Left lobe of liver (tissue), 2 donors: ENCODE data around the gene ADARB2. TPM values are rescaled to one million over a fixed set of nuclear protein-coding genes. Genes with fewer than 3 reads are reported as not detected.
"Not testable (repeated sequence)": the region's sequence is repeated elsewhere in the genome, so short reads cannot be mapped to it uniquely, and the experiment has no call there.

Source experiments
- ATAC-seq: fragments of 200-7000 bp; cut with Tn5 transposase; one replicate; pipeline ENCODE4 v1.9.1; 2020; ENCODE audit warnings: mild to moderate bottlenecking, moderate library complexity
- DNase-seq: peaks from one replicate; pipeline ENCODE4 v3.0.0-alpha.2; 2020; ENCODE audit warnings: low spot score
- total RNA-seq: library from RNA; stranded (reverse); gene quantifications from one replicate; pipeline ENCODE4 v1.2.1, GENCODE V29; 2021
- donor health status: DM: no; HTN: no; CAD: no; lungs with moderate emphysema.
- donor health status: DM: no; HTN: yes; CAD: no.

Gene ADARB2
- total RNA-seq, 1 donor from 2014 or later = 0.81 TPM

DNA sequence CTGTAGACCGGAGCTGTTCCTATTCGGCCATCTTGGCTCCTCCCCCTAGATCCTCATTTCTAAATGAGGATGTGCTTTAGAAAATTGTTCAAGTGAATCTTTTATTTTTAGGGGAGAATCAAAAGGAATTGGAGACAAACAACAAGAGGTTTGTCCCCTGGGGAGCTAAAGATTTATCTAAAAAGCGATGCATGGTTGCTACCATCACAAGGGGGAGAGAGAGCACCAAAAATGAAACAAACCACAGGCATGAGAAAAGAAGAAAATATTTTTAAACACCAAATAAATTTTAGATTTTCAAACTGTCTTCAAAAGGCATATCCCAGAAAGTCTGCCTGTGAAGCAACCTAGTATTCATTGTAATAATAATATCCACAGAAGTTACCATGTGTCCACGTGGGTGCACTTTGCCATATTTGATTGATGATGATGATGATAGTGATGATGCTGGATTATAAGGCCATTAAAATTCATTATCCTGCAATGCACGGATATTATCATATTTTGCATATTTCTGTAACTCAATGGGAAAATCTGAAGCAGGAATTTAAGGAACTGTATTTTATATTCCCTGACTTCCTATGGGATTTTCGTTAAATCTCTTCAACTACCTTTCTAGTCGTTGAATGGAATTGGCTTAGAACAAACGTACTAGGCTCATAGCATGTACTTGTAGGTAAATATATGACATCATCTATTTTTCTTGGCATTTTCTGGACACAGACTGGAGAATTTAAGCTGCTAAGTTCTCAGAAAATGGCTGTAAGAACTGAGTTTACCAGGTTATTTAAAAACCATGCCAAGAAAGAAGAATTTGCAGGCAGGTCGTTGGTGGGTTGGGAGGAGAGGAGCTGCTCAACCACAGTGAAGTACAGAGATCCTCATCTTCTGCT is 509.6 kb downstream of the ADARB2 start:
- no peak for DNase-seq
- no peak for ATAC-seq

DNA sequence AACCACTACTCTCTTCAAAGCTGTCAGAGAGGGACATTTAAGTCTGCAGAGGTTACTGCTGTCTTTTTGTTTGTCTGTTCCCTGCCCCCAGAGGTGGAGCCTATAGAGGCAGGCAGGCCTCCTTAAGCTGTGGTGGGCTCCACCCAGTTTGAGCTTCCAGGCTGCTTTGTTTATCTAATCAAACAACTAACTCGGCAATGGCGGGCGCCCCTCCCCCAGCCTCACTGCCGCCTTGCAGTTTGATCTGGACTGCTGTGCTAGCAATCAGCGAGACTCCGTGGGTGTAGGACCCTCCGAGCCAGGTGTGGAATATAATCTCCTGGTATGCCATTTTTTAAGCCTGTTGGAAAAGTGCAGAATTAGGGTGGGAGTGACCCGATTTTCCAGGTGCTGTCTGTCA is 510.4 kb downstream of the ADARB2 start:
- DNase-seq = peak; percentile 18
- not testable (repeated sequence) for ATAC-seq

DNA sequence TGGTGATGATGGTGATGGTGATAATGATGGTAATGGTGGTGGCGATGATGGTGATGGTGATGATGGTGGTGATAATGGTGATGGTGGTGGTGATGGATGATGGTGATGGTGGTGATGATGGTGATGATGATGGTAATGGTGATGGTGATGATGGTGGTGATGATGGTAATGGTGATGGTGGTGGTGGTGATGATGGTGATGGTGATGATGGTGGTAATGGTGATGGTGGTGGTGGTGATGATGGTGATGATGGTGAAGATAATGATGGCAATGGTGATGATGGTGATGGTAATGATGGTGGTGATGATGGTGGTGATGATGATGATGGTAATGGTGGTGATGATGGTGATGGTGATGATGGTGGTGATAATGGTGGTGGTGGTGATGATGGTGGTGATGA is 517.5 kb downstream of the ADARB2 start:
- not testable (repeated sequence) for ATAC-seq, DNase-seq

DNA sequence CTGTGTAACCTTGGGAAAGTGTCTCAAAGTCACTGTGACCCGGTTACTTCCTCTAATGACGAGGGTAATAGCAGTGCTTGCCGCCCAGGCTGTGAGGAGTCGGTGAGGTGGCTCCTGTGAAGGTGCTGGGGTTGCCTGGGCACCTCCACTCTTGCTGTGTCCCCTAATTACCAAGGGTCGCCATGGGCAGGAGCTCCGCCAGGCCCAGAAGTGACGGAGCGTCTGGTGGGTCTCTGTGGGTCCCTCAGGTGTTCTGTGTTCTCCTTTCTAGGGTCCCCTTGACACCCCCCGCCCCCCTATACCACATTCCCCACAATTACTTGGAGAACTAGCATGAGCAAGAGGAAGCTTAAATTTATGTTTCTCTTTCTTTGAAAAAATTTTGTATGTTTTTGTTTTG is 519.7 kb downstream of the ADARB2 start:
- ATAC-seq (no peak), DNase-seq (peak; percentile 27)

DNA sequence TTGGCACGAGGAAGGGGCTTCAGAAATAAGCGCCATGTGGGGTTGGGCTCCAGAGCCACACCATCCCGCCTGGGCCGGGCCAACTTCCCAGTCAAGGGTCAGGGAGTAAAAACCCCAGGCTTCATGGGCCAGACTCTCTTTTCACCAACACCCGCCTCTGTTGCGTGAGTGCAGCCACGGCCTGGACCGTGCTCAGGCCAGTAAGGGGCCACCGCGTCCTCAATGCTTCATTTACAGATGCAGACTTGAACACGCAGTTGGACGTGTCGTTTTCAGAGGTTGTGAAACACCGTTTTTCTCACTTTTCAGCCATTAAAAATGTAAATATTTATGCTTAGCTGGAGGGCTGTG is 520.1 kb downstream of the ADARB2 start:
- ATAC-seq (no peak), DNase-seq (peak; percentile 26)

DNA sequence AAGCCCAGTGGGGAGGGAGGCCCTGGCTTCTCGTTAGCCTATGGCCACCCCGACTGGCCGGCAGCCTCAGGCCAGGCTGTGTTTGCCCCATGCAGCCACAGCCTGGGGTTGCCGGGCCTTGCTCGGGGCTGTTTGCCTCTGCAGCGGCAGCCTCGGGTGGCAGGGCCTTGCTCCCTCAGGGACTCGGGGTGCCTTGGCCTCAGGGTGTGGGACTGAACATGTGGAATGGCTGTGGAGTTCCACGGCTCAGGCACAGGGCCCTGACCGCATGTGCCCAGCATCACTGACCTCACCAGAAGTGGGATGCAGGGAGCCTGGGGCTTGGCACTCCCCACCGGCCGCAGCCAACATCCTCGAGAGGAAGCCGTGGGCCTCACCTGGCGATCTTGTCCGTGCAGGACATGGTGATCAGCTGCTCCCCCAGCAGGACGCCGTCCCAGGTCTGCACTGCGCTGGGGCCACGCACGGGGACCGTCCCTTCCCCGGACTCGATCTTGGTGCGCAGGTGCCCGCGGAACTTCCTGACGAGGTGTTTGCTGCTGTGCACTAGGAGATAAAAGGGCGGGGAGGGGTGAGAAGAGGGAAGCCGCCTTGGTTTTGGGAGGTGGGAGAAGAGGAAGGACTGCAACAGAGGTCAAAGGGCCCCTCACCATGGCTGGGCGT is 520.6 kb downstream of the ADARB2 start:
- peak; percentile 37 for DNase-seq
- ATAC-seq = no peak

DNA sequence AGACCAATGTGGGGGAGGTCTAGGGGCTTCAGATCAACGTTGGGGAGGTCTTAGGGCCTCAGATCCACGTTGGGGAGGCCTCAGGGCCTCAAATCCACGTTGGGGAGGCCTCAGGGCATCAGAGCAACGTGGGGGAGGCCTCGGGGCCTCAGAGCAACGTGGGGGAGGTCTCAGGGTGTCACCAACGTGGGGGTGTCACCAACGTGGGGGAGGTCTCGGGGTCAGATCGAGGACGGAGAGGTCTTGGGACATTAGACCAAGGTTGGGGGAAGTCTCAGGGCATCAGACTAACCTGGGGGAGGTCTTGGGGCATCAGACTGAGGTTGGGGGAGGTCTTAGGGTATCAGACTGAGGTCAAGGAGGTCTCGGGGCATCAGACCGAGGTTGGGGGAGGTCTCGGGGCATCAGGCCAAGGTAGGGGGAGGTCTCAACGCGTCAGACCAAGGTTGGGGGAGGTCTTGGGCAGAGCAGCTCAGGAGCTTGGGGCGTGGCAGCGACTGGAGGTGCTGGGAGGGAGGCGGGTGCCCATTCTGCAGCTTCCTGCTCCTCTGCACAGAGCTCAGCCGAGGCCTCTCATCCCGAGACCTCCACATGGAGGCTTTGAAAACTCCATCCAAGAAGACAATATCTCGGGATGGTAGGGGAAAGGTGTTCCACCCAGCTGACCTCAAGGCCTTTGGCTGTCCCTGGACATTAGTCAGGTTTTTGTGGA is 521.3 kb downstream of the ADARB2 start:
- ATAC-seq = no peak
- peak; percentile 37 for DNase-seq

DNA sequence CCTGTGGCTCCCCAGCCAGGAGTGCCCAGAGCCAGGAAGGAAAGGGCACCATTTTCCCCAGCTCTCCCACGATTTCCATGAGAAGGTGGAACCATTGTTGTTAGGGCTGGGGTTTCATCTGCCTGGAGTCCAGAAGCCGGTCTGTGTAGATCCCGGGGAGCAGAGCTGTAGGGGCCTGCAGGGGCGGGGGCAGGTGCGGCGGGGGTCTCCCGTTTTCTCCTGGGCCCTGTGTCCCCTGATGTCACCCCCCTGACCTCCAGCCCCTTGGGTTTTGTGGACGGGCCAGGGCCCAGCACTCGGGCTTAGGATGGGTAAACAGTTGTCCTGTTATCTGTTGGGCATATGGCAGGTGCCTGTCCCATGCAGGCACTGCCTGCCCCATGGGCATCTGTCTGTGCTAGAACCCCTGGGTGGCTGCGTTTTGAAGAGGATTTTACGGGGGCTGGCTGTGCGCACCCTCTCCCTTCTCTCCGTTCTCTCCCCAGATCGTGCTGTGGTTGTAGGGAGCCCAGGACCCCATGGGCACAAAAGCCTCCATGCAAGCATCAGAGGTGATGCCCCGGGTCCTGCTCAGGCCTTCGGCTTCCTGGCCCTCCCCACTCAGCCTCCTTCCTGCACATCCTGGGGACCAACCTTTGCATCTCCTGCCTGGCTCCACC is 522.3 kb downstream of the ADARB2 start:
- ATAC-seq (no peak), DNase-seq (peak; percentile 29)

DNA sequence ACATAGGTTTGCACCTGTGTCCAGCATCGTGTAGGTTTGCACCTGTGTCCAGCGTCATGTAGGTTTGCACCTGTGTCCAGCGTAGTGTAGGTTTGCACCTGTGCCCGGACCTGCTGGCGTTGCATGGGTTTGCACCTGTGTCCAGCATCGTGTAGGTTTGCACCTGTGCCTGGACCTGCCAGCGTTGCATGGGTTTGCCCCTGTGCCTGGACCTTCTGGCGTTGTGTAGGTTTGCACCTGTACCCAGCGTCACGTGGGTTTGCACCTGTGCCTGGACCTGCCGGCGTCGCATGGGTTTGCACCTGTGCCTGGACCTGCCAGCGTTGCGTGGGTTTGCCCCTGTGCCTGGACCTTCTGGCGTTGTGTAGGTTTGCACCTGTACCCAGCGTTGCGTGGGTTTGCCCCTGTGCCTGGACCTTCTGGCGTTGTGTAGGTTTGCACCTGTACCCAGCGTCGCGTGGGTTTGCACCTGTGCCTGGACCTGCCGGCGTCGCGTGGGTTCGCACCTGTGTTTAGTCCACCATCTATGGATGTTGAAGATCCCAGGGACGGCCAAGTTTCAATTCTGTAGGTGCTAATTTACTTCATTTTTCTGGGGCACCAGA is 523.2 kb downstream of the ADARB2 start:
- DNase-seq (no peak), ATAC-seq (no peak)

DNA sequence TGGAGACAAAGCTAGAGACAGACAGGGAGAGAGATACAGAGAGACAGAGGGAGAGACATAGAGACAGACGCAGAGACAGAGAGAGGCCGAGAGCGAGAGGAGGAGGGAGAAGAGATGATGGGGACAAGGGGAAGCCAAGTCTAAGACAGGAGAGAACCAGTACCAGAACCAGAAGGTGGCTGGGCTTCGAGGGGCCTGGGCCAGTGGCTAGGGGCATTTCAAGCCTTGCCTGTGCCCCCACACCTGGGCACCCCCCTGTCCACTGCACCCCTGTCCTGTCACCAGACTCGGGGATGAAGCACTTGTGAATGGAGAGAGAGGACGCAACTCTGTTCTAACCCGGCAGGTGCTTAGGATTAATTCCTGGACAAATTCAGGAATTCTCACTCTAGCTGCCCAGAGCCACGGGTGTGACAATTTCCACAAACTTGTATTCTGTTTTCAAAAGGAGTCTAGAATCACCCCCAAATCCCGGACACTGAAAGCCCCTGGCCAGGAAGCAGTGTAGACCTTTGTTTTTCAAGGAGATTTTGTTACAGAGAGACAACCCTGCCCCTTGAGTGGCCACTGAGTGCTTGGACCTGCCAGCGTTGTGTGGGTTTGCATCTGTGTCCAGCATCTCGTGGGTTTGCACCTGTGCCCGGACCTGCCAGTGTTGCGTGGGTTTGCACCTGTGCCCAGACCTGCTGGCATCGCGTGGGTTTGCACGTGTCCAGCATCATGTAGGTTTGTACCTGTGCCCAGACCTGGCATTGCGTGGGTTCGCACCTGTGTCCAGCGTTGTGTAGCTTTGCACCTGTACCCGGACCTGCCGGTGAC is 523.9 kb downstream of the ADARB2 start:
- ATAC-seq (no peak), DNase-seq (peak; percentile 14)

DNA sequence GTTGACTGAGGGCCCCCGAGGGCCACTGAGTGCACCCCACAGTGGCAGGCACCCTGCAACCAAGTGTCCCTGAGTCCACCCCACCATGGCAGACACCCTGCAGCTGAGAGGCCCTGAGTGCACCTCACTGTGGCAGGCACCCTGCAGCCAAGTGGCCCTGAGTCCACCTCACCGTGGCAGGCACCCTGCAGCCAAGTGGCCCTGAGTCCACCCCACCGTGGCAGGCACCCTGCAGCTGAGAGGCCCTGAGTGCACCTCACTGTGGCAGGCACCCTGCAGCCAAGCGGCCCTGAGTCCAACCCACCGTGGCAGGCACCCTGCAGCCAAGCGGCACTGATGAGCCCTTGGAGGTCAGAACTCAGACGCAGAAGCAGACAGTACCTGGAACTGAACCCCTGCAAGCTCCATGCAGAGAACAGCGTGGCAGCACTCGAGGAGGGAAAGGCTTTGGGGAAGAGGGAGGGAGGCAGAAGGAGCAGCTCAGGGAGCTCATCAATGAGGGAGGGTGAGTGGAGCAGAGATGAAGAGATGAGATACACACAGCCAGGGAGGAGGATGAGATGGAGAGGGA is 524.7 kb downstream of the ADARB2 start:
- ATAC-seq = no peak
- DNase-seq = peak; percentile 43

DNA sequence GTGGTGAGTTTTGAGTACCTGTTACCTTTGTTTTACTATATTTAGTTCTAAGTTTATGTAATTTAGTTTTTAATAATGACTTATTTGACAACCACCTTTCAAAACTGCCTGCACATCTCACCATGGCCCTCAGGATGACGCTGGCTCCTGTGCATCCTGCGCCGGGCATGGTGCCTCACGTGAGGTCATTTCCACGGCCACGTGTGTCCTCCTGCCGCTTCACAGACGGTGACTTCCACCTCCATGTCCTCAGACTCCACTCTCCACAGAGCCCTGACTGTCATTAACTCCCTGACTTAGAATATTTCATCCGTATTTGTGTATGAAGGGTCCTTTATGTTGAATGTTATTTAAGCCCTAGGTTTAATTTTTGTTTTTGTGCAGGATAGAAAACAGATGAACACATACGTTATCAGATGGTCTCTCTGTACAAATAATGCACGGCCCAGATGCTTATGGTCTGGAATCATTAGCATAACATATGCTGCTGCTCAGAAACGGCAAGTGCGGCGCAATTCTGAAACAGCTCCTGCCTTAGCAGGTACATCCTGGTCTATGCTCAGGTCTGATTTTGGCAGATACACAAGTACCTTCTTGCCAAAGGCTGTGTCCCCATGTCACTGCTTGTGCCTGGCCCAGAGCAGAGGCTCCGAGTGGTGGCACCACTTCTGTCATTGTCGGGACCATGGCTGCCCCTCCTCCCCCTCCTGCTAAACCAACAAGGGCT is 525.3 kb downstream of the ADARB2 start:
- peak; percentile 18 for DNase-seq
- ATAC-seq = no peak

DNA sequence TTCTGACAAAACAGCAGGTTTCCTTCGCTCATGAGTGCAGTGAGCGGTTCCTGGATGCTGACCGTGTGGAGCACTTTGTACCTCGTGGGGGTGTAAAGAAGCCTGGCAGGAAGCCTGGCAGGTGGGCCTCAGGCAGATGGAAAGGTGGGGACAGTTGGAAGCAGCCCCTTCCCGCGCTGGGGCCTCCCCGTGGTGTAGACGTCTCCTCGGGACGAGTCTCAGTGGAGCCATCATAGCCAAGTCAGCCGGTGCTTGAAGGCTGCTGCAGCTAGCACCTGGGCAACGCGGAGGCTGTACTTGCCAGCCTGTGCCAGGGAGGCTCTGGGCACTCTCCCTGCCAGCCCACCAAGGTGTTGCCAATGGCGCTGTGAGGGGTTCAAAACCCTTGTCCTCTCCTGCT is 526.7 kb downstream of the ADARB2 start:
- DNase-seq (peak; percentile 23), ATAC-seq (no peak)

DNA sequence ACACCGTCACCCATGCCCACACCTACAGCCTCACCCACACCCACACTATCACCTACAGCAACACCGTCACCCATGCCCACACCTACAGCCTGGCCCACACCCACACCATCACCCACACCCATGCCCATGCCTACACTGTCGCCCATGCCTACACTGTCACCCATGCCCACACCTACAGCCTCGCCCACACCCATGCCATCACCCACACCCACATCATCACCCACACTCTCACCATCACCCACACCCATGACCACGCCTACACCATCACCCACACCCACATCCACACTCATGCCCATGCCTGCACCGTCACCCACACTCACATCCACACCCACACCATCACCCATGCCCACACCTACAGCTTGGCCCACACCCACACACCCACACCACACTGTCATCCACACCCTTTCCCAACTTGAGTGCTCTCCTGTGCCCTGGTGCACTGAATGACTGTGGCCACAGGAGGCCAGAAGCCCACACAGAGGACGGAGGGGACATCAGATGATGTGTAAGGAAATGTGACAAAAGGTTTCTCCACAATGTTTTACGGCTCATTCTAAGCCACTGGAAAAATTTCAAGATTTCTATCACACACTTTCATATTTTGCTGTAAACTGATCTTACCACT is 527.9 kb downstream of the ADARB2 start:
- DNase-seq (peak; percentile 18), ATAC-seq (no peak)

DNA sequence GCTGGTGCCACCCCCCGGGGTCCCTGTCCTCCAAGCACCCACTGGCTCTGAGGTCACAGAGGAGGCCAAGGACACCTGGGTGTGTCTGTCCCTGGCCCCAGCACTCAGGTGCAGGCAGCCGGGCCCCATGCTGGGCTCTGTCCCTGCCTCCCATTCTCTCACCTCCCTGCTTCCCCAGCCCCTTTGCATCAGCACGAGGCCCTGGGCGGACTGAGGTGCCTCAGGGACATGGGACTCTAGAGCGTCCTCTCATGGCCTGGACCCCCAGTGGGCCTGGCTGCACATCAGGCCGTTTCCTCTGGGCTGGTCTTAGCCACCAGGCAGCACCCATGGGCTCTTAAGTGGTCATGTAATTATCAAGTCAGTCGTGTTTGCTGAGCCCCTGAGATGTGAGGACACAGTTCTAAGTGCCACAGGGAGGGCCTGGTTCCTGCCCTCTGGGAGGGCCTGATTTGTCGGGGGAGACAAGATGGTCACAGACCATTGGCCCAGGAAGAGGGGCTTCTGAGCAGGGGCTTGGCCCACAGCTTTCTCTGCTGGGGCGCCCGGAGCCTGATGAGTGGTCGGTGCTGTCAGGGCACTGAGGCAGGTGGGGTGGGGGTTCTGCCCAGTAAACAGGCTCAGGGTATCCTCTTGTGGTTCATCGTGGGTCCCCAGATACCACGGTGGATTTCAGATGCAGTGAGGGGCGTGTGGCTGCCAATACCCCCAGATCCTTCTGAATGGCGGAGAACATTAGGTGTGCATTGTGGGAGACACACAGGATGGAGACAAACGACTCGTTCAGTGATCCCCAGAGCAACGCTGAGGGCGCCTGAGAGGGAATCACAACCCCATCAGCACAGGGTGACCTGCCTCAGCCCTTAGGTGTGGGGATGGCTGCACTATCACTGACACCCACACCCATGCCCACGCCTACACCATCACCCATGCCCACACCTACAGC is 528.7 kb downstream of the ADARB2 start:
- DNase-seq (peak; percentile 34), ATAC-seq (no peak)

DNA sequence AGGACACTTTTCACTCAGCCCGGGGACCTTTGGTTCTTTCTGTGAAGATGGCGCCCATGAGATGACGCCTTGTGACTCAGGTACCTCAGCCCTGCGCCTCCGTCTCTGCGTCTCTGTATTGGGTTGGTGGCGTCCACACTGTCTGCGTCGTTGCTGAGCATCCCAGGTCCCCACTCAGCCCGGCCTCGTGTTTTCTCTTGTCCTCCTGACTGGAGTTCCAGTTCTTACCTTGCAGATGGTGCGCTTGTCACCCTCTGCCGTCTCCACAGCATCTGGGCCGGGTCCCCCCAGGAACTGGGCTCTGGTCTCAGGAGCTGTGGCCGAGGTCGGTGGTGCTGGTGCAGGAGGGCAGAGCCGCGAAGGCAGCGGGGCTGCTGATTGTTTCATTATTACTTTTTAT is 530.7 kb downstream of the ADARB2 start:
- ATAC-seq (no peak), DNase-seq (no peak)

DNA sequence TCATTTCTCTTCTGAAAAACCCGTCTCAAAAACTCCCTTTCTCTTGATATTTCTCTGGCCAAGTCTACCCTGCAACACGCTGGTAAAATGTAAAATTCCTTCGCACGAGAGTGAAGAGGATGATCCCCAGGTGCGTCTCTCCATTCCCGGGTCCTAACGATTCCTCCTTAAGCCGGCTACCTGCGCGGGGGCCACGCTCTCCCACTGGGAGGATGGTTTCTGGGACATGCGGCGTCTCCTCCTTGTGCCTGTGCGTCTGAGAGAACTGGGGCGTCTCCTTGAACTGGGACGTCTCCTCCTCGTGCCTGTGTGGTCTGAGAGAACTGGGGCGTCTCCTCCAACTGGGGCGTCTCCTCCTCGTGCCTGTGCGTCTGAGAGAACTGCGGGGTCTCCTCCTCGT is 531.2 kb downstream of the ADARB2 start:
- ATAC-seq = no peak

More for the DNA sequence above, 531.2 kb downstream of the ADARB2 start:
- DNase-seq = no peak
